ENCODE measurements around the gene SLC1A1. TPM values are rescaled to one million over a fixed set of nuclear protein-coding genes. Genes with fewer than 3 reads are reported as not detected.

SLC1A1 gene
- total RNA-seq, result 7.0 and 11.4 TPM in 2 replicates

GRCh38 chr9:4489919-4490704 lies at the start of gene SLC1A1:
Gene SLC1A1 (plus strand): TSS chr9:4490468. CDS start chr9:4490680, 212 bp downstream.

Other genes with a start within 250 kb of the SLC1A1 start
- gene GLIS3, start 190.4 kb upstream of the SLC1A1 start, total RNA-seq, result 7.6 and 10.1 TPM in 2 replicates
- gene PLPP6, start 171.8 kb downstream of the SLC1A1 start, total RNA-seq, result 5.8 and 6.1 TPM in 2 replicates
- 0.61 and 0.65 TPM in 2 replicates for gene SPATA6L, start 176.0 kb downstream of the SLC1A1 start, total RNA-seq
- 9.7 and 12.8 TPM in 2 replicates for gene CDC37L1, start 189.1 kb downstream of the SLC1A1 start, total RNA-seq

Data from epithelial cell of umbilical artery (primary cell).